ENCODE results near the gene MYMK. TPM values are rescaled to one million over a fixed set of nuclear protein-coding genes. Genes with fewer than 3 reads are reported as not detected.
A peak's percentile ranks its signal among the peaks of the same experiment; 100 is the strongest.

Gene MYMK
- total and polyA plus RNA-seq, 2 of the 8 experiments (the other 6 are each of a cell fraction or from before 2014, with no cell fraction given): not detected

DNA sequence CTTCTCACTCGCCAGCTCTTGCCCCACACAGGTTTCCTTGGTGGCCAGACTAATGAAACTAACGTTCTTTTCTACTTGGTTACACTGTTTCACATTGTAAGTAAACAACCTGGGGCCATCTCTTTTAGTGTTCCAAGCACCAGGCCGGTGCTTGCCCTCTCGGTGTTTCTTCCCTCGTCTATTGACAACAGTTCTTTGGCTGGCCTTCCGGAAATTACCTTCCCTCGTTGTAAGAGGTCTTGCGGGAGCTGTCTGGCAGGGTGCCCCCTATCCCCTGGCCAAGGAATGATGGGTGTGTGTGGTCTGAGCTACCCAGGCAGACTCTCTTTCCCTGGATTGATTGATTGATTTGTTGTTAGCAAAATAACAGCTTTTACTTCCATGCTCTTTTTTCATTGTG lies 918 bp upstream of the MYMK start:
- H4K91ac ChIP-seq (replicated peaks; ENCODE audit: insufficient read length, low read length): no peak overlapping the region
- 69% methylated on average over 8 of the region's 8 CpGs; no CpG with 5 or more reads in 1 of the 2 experiments for WGBS, 2 experiments (ENCODE audit: extremely low coverage in 1 of 2, insufficient coverage in 1 of 2, insufficient read length in 1 of 2, insufficient replicate concordance in 2 of 2, low coverage in 1 of 2, low lambda C conversion rate in 2 of 2, missing lambda C conversion rate in 1 of 2)
- TF ChIP-seq SP1 (IDR thresholded peaks at IDR 0.05; ENCODE audit: low read depth, low read length): no peak
- TF ChIP-seq FOSL1 (IDR thresholded peaks at IDR 0.05; ENCODE audit: insufficient read depth, low read depth, low read length): no peak
- TF ChIP-seq TCF12 (IDR thresholded peaks at IDR 0.05; ENCODE audit: low read depth, low read length): no peak
- TF ChIP-seq KDM5A (IDR thresholded peaks at IDR 0.05; ENCODE audit: low read length): no peak
- peak in 1 of 2 experiments; percentile 13; a peak in 1 of 4 replicates for TF ChIP-seq RAD21 (IDR thresholded peaks at IDR 0.05 in 1 of 2, conservative IDR thresholded peaks at IDR 0.05 in 1 of 2; ENCODE audit: low read depth in 2 of 2, low read length in 2 of 2)
- TF ChIP-seq SAP30 (IDR thresholded peaks at IDR 0.05; ENCODE audit: insufficient read depth, insufficient replicate concordance, low read length): no peak
- TF ChIP-seq RNF2 (IDR thresholded peaks at IDR 0.05; ENCODE audit: borderline replicate concordance, low read depth, low read length, missing control alignments, poor library complexity, severe bottlenecking): no peak
- no peak for TF ChIP-seq SIX5 (IDR thresholded peaks at IDR 0.05; ENCODE audit: low read depth, low read length)
- no peak for TF ChIP-seq CREB1 (IDR thresholded peaks at IDR 0.05)
- TF ChIP-seq, protein P1, sequence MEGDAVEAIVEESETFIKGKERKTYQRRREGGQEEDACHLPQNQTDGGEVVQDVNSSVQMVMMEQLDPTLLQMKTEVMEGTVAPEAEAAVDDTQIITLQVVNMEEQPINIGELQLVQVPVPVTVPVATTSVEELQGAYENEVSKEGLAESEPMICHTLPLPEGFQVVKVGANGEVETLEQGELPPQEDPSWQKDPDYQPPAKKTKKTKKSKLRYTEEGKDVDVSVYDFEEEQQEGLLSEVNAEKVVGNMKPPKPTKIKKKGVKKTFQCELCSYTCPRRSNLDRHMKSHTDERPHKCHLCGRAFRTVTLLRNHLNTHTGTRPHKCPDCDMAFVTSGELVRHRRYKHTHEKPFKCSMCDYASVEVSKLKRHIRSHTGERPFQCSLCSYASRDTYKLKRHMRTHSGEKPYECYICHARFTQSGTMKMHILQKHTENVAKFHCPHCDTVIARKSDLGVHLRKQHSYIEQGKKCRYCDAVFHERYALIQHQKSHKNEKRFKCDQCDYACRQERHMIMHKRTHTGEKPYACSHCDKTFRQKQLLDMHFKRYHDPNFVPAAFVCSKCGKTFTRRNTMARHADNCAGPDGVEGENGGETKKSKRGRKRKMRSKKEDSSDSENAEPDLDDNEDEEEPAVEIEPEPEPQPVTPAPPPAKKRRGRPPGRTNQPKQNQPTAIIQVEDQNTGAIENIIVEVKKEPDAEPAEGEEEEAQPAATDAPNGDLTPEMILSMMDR (IDR thresholded peaks at IDR 0.05; ENCODE audit: control extremely low read depth in 1 of 3, insufficient read depth in 1 of 3, low read depth in 1 of 3, low read length in 3 of 3): peak in 2 of 3 experiments; percentile 9 to 43; a peak in 1 of 4 replicates

More for the DNA sequence above, 918 bp upstream of the MYMK start:
- peak overlapping the region; percentile 84; the same call in 1 of the 2 replicates for H2BK5ac ChIP-seq (ENCODE audit: low read depth, low read length)
- H4K8ac ChIP-seq (ENCODE audit: extremely low read depth, insufficient read depth, low read length): no peak overlapping the region
- ChIA-PET CTCF (ENCODE audit: partially characterized antibody) (interaction anchor here (0.9 to 2.7 kb wide), 9 partner anchors 8 to 201 kb away, joined by 3 to 14 read pairs (median 4); partner anchors contain the start of gene ADAMTSL2), POLR2A (ENCODE audit: partially characterized antibody) (interaction anchor here (0.9 to 2.0 kb wide), 2 partner anchors 8 to 35 kb away, joined by 3 to 9 read pairs; no protein-coding TSS in a partner anchor)
- H3K4me2 ChIP-seq (ENCODE audit: insufficient read depth in 1 of 2, low read depth in 2 of 2, low read length in 2 of 2): no peak overlapping the region; a peak in 1 of 4 replicates
- H3K56ac ChIP-seq (replicated peaks; ENCODE audit: insufficient read length, low read depth, low read length): no peak overlapping the region
- H4K5ac ChIP-seq (ENCODE audit: insufficient read length, low read depth, low read length): no peak overlapping the region
- no peak overlapping the region for H2BK15ac ChIP-seq (ENCODE audit: low read length)
- H3K14ac ChIP-seq (ENCODE audit: insufficient read length): no peak overlapping the region
- H3K4me3 ChIP-seq (ENCODE audit: extremely low read depth in 1 of 4, insufficient read depth in 2 of 4, low read depth in 3 of 4, low read length in 4 of 4): no peak overlapping the region
- H4K20me1 ChIP-seq (replicated peaks in 1 of 2; ENCODE audit: control insufficient read depth in 1 of 2, insufficient read depth in 2 of 2, low read length in 2 of 2): no peaks in the 10 kb centered on the region
- peak overlapping the region; percentile 94 for H2BK12ac ChIP-seq (ENCODE audit: low read depth, low read length)
- peaks cover 0 to 5% (median 2%) of the 10 kb centered on the region in 4 experiments; a peak in 4 of 7 replicates for H3K27me3 ChIP-seq (replicated peaks in 1 of 4; ENCODE audit: control insufficient read depth in 3 of 4, extremely low read depth in 1 of 4, insufficient read depth in 3 of 4, low read length in 3 of 4)
- H3K27ac ChIP-seq (ENCODE audit: low read depth, low read length): no peak overlapping the region
- peak overlapping the region; percentile 77 for H2BK120ac ChIP-seq (replicated peaks; ENCODE audit: low read depth, low read length)
- H3K23ac ChIP-seq (ENCODE audit: insufficient read length): no peak overlapping the region
- no peak for DNase-seq (ENCODE audit: low read depth in 1 of 2, low spot score in 2 of 2)
- no peak overlapping the region for H2AFZ ChIP-seq (ENCODE audit: low read length)
- H3K4me1 ChIP-seq (replicated peaks in 1 of 4; ENCODE audit: control insufficient read depth in 3 of 4, insufficient read depth in 4 of 4, low read length in 3 of 4): peaks cover 4 to 33% (median 30%) of the 10 kb centered on the region in 4 experiments
- no peak overlapping the region for H2AK5ac ChIP-seq (ENCODE audit: low read depth, low read length)
- H3K18ac ChIP-seq (ENCODE audit: extremely low read depth, low read length): no peak overlapping the region
- no peak overlapping the region for H2BK20ac ChIP-seq (ENCODE audit: low read length)
- no peak for FAIRE-seq
- H3K9ac ChIP-seq (replicated peaks in 1 of 4; ENCODE audit: extremely low read depth in 1 of 4, low read depth in 3 of 4, low read length in 3 of 4): no peak overlapping the region
- no peaks in the 10 kb centered on the region; the same call in 1 of the 2 replicates for H3K23me2 ChIP-seq (ENCODE audit: low read depth, low read length)
- no peaks in the 10 kb centered on the region for H3K79me1 ChIP-seq (ENCODE audit: low read depth, low read length)
- H3K4ac ChIP-seq (replicated peaks; ENCODE audit: insufficient read length, low read depth, low read length): no peak overlapping the region
- no peaks in the 10 kb centered on the region for H3K36me3 ChIP-seq (ENCODE audit: control insufficient read depth in 2 of 4, insufficient read depth in 4 of 4, low read length in 3 of 4)
- no peaks in the 10 kb centered on the region for H3K79me2 ChIP-seq (ENCODE audit: control insufficient read depth in 1 of 2, insufficient read depth in 2 of 2, low read length in 2 of 2)
- H3K9me3 ChIP-seq (ENCODE audit: insufficient read depth in 2 of 2, low read depth in 1 of 2, low read length in 1 of 2): no peaks in the 10 kb centered on the region
